Measurements from ENCODE around the gene STX2.

The STX2 gene

DNA sequence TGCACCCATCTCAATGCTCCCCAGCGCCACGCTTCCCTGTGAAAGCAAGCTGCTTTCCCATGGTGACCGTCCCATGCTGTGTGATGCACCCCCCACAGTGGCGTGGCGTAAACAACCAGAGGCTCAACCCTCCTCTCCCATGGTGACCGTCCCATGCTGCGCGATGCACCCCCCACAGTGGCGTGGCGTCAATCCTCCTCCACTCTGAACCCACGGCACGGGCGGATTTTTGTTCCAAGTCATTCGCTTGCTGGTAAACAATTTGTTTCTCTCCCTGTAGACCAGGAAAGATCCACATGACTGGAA, 8.9 kb downstream of the STX2 start:
- DNase-seq, result no peak
- peaks cover 7% of the 10 kb centered on the region for H3K36me3 Mint-ChIP-seq
- H3K27me3 Mint-ChIP-seq, result no peaks in the 10 kb centered on the region
- CTCF ChIA-PET, result no interaction called here
- H3K4me3 Mint-ChIP-seq, result no peak overlapping the region
- no peaks in the 10 kb centered on the region for H3K9me3 Mint-ChIP-seq
- peaks cover 28% of the 10 kb centered on the region for H3K4me1 Mint-ChIP-seq
- no peak overlapping the region for H3K27ac Mint-ChIP-seq

DNA sequence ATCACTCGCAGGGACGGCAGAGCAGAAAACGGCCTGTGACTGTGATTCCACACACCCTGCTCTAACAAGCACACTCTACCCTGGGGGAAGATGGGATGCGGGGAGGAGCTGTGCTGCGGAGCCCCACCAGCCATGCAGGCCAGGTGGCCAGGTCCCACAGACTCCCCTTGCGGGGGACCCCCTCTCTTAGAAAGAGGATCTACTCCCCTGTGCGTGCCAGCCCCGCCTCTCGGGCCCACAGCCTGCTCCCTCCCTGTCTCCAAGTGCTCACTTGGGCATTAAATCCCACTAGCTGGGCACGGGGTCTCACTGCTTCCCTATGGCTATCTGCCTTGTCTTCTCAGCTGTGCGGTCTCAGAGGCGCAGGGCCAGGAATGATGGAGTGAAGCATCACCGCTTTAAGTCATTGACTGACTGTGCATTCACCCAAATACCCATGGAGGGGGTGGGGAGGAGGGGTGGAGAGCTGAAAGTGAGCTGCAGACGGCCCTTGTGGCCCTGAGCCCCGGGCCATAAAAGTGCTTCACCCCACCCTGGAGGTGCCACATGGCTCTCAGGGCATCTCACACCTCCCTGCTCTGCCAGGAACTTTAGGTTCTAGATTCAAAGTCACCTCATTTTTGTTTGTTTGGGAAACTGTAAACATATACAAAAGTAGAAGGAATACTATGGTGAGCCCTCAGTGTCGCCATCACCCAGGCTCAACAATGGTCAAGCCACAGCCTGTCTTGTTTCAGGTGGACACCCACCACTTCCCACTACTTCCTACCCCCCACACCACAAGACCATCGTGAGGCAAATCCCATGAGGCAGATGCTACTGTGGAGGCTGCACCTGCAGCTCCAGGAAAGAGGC, 9.4 kb downstream of the STX2 start:
- Mint-ChIP-seq H3K4me1 (peaks cover 30% of the 10 kb centered on the region), H3K27ac (no peak overlapping the region), H3K4me3 (no peak overlapping the region), H3K36me3 (peaks cover 7% of the 10 kb centered on the region), H3K9me3 (no peaks in the 10 kb centered on the region), H3K27me3 (no peaks in the 10 kb centered on the region)
- DNase-seq, result no peak
- CTCF ChIA-PET, result no interaction called here

DNA sequence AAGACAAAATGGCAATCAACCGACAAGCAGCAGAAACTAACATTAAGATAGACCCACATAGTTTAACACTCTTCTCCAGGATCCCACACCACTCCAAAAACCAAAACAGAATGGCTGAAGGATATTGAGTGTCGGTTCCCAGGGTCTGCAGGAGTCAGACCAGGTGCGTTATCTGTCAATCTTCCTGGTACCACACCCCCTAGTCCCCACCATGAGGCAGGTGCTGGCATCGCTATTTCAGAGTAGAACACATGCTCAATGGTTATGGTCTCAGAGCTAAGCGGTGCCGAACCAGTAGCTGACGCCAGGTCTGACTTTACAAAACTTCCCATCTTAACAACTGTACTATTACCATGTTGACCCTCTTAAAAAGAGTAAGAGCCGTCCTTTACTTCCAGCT, 10.2 kb downstream of the STX2 start:
- no peak for DNase-seq
- Mint-ChIP-seq H3K4me3 (no peak overlapping the region), H3K27ac (no peak overlapping the region), H3K9me3 (no peaks in the 10 kb centered on the region), H3K36me3 (peaks cover 7% of the 10 kb centered on the region), H3K27me3 (no peaks in the 10 kb centered on the region), H3K4me1 (peaks cover 30% of the 10 kb centered on the region)
- CTCF ChIA-PET, result no interaction called here

DNA sequence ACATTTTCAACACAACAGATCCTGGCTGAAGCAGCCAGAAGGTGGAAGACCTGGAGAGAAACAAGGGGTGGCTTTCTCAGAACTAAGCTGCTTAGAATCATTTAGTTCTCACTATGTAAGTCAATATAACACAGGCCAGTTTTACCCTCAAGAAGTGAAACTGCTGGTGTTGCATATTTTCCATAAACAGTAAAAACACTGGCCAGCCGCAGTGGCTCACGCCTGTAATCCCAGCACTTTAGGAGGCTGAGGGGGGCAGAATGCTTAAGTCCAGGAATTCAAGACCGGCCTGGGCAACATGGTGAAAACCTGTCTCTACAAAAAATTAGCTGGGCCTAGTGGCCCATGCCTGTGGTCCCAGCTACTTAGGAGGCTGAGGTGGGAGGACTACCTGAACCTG, 11.6 kb downstream of the STX2 start:
- Mint-ChIP-seq H3K27me3 (no peaks in the 10 kb centered on the region), H3K36me3 (peaks cover 7% of the 10 kb centered on the region), H3K27ac (no peak overlapping the region), H3K9me3 (no peaks in the 10 kb centered on the region), H3K4me3 (no peak overlapping the region), H3K4me1 (peaks cover 22% of the 10 kb centered on the region)
- no peak for DNase-seq
- CTCF ChIA-PET, result interaction anchor here (1.2 to 2.7 kb wide), 2 partner anchors 248 to 305 kb away, joined by 3 to 14 read pairs; no protein-coding TSS in a partner anchor

DNA sequence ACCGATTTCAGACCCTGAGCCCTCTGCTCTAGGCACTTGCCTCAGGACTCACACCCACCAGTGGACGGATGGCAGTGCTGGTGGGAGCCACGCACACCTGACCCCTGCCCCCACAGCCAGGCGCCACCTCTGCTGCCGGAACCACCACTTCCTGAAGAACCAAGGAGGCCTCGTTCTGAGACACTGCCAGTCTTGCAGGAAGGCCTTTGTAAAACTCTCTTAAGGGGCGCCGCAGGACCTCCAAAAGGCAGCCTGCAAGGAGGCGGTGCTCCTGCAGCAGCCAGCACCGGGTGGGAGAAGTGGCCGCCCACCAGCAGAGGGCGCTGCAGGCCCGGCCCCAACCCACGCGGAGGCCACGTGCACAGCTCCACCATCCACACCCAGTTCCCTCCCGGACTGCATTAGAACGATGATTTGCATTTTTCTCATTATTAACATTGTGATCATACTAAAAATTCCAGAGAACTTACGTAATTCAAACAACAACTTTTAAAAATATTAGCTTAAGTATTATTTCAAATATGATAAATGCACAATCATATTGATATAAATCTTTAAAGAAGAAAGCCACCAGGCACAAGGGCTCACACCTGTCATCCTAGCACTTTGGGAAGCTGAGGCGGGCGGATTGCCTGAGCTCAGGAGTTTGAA, 12.8 kb downstream of the STX2 start:
- peak; percentile 72 for DNase-seq
- CTCF ChIA-PET, result interaction anchor here (0.6 to 4.0 kb wide), 15 partner anchors 9 to 990 kb away, joined by 3 to 24 read pairs (median 3); partner anchors contain the start of gene STX2
- H3K36me3 Mint-ChIP-seq, result peaks cover 11% of the 10 kb centered on the region
- no peaks in the 10 kb centered on the region for H3K9me3 Mint-ChIP-seq
- no peaks in the 10 kb centered on the region for H3K27me3 Mint-ChIP-seq
- H3K4me3 Mint-ChIP-seq, result no peak overlapping the region
- H3K4me1 Mint-ChIP-seq, result peaks cover 23% of the 10 kb centered on the region
- H3K27ac Mint-ChIP-seq, result no peak overlapping the region

DNA sequence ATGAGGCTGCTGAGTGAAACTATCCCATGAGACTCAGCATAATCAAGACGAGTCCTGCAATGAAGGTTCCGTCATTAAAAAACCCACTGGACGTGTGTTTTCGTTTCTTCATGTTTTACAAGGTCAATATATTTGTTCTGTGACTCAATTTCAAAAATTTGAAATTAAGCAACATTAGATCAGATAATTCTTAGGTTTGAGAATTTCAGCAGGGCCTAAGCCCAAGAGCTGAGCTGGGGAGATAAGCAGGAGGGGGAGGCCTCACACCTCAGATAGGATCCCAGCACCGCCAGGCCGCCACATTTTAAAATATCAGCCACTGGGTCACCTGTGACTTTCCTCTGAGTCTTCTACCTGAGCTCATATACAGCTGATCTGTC, 13.3 kb downstream of the STX2 start:
- Mint-ChIP-seq H3K27me3 (no peaks in the 10 kb centered on the region), H3K9me3 (no peaks in the 10 kb centered on the region), H3K4me3 (no peak overlapping the region), H3K27ac (no peak overlapping the region), H3K36me3 (peaks cover 16% of the 10 kb centered on the region), H3K4me1 (peaks cover 23% of the 10 kb centered on the region)
- CTCF ChIA-PET, result interaction anchor here (1.0 to 4.0 kb wide), 9 partner anchors 8 to 307 kb away, joined by 3 to 24 read pairs (median 4); partner anchors contain the start of gene STX2
- DNase-seq, result no peak

DNA sequence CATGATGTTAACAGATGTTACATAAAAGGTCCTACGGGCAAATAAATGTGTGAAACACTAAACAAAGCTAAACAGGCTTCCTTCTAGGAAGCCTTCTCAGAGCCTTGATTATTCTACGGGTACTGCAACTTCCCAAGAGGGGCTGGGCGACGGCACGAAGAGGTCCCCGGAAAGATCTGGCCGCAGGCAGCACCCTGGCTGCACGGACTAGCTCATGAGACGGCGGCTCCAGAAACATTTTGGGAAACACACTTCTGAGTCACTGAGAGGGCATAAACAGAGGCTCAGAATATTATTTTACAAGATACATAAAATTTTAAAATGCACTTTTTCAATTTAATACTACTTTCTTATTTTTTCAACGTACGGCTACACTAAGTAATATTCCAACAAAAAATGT, 19.4 kb downstream of the STX2 start:
- CTCF ChIA-PET, result interaction anchor here (0.7 to 2.7 kb wide), 2 partner anchors 11 to 58 kb away, joined by 3 to 15 read pairs; no protein-coding TSS in a partner anchor
- DNase-seq, result no peak
- Mint-ChIP-seq H3K27me3 (no peaks in the 10 kb centered on the region), H3K36me3 (peaks cover 25% of the 10 kb centered on the region), H3K4me3 (peak overlapping the region; percentile 26), H3K27ac (peak overlapping the region; percentile 33), H3K4me1 (peaks cover 20% of the 10 kb centered on the region), H3K9me3 (no peaks in the 10 kb centered on the region)

DNA sequence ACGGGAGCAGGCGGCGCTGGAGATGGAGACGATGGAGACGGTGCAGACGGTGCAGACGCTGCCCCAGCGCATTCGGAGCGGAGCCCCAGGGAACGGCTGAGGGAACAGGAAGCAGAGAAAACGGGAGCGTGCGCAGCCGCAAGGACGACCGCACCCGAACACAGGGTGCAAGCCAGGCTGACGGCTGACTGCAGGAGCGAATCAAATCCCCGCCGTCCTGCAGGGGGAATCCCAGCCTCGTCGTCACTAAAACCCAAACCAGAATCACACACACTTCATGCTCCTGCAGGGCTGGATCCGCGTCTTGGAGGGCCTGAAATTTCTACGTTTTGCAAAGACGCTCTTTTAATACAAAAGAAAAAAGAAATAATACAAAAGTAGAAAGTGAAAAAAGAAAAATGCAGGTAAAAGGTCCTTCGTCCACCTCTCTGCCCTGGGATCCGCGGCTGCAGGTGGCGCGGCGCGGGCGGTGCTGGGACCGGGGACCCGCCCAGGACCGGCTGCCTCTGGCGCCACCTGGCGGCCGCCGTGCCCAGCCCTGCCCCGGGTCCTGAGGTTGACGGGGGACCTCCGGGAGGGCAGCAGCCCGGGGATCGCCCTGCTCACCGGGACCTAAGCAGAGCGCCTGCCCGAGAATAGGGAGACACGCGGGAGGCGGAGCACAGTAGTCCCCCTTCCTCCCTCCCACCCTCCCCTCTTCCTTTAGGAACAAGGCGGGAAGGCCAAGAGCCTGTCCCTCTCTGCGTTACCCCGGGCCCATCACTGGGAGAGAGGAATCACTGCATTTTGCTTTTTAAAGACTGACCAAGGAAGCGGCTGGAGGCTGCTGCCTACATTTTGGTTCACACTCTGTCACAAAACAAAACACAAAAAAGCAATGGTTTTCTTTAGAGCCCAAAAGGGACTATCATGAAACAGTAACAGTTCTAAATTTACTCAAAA, 20.1 kb downstream of the STX2 start:
- Mint-ChIP-seq H3K27ac (peak overlapping the region; percentile 75), H3K27me3 (no peaks in the 10 kb centered on the region), H3K4me3 (peak overlapping the region; percentile 73), H3K9me3 (no peaks in the 10 kb centered on the region), H3K4me1 (peaks cover 20% of the 10 kb centered on the region), H3K36me3 (peaks cover 28% of the 10 kb centered on the region)
- DNase-seq, result peak; percentile 77
- CTCF ChIA-PET, result interaction anchor here (0.7 to 2.7 kb wide), 3 partner anchors 12 to 57 kb away, joined by 3 to 15 read pairs (median 3); no protein-coding TSS in a partner anchor

DNA sequence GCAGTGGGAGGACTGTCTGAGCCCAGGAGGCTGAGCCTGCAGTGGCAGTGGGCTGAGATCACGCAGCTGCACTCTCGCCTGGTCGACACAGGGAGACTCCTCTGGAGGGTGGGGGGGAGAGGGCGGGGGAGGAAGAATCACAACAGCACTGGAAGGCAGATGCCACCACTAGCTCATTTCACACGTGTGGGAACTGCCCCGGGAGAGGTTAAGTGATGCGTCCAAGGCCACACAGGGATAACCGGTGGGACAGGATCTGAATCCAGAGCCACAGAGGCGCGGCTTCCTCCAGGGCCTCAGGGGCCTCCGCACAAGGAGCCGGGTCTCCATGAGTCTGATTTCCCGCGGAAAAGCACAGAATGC, 20.8 kb downstream of the STX2 start:
- Mint-ChIP-seq H3K27ac (peak overlapping the region; percentile 75), H3K4me3 (peak overlapping the region; percentile 73), H3K36me3 (peaks cover 25% of the 10 kb centered on the region), H3K27me3 (no peaks in the 10 kb centered on the region), H3K4me1 (peaks cover 20% of the 10 kb centered on the region), H3K9me3 (no peaks in the 10 kb centered on the region)
- CTCF ChIA-PET, result interaction anchor here (0.6 to 2.1 kb wide), 3 partner anchors 8 to 56 kb away, joined by 3 to 6 read pairs (median 3); no protein-coding TSS in a partner anchor
- DNase-seq, result peak; percentile 23

DNA sequence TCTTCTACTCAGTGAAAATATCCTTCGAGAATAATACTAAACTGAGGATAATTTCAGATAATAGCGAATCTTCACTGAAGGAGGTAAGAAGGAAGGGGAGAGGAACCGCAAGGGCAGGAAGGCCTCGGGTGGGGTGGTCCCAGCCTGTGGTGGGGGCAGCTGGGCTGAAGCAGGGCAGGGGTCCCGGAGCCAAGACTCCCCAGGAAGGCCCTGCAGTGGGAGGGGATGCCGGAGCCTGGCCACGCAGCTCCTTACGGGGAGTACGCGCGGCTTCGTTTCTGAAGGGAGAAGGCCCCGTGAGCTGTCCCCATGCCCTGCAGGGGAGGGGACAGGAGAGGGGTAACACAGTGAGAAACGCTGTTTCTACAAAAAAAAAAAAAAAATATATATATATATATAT, 21.2 kb downstream of the STX2 start:
- Mint-ChIP-seq H3K27me3 (no peaks in the 10 kb centered on the region), H3K9me3 (no peaks in the 10 kb centered on the region)
- CTCF ChIA-PET, result interaction anchor here (0.6 to 2.1 kb wide), 4 partner anchors 9 to 55 kb away, joined by 3 to 6 read pairs (median 4); partner anchors contain the start of gene STX2

DNA sequence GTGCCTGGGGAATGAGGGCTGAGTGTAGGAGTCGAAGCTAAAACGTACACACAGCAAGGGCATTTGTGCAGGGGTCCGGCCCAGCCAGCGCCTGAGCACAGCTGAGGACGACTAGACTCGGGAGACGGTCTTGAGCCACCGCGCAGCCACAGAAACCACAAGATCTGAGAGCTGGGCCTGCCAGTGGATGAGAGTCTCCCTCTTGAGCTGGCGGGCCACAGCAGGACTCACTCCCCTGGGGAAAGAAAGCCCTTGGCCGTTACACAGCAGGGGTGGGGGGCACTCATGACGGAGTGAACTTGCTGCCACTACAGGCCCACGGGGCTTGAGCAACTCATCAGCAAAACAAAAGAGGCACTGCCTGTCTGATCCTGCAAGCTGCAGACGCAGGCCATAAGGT, 23.0 kb downstream of the STX2 start:
- Mint-ChIP-seq H3K36me3 (peaks cover 28% of the 10 kb centered on the region), H3K27ac (no peak overlapping the region), H3K9me3 (no peaks in the 10 kb centered on the region), H3K4me1 (peaks cover 18% of the 10 kb centered on the region), H3K27me3 (no peaks in the 10 kb centered on the region), H3K4me3 (no peak overlapping the region)
- CTCF ChIA-PET, result interaction anchor here (0.9 to 2.1 kb wide), 2 partner anchors 9 to 10 kb away, joined by 4 to 6 read pairs; no protein-coding TSS in a partner anchor
- DNase-seq, result no peak

More for the DNA sequence above, 21.2 kb downstream of the STX2 start:
- Mint-ChIP-seq H3K36me3 (peaks cover 25% of the 10 kb centered on the region), H3K27ac (no peak overlapping the region), H3K4me3 (peak overlapping the region; percentile 0), H3K4me1 (peaks cover 20% of the 10 kb centered on the region)
- no peak for DNase-seq

DNA sequence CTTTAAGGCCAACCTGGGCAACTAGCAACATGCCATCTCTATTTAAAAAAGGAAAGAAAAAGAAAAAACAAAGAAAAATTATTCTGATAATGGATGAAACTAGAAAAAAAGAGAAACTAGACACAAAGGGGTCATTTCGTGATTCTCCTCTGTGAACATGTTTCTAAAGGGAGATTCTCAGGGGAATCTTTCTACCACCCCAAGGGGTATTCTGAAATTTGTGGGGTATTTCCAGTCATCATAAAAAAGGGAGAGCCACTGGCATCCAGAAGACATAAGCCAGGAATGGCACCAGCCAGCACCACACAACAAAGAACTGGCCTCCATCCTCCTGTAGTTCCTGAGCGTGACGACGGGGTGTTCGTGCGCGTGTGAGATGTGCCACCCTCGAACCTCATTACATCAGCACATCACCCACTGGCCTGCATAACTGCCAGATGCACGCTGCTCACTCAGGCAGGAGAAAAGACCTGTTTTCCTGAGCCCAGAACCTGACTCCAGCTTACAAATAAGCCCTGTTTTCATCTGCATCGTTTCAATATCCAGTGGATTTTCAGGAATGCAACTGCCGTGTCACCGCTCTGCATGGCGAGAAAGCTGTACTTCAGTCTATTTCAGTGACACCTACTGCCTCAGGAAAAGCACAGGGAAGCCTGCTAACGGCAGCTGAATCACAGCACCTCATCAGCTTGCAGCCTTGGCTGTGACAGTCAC, 23.9 kb downstream of the STX2 start:
- no peaks in the 10 kb centered on the region for H3K9me3 Mint-ChIP-seq
- H3K36me3 Mint-ChIP-seq, result peaks cover 22% of the 10 kb centered on the region
- H3K4me3 Mint-ChIP-seq, result no peak overlapping the region
- CTCF ChIA-PET, result interaction anchor here (0.9 kb wide), 1 partner anchor 10 kb away, joined by 4 read pairs; no protein-coding TSS in a partner anchor
- peaks cover 18% of the 10 kb centered on the region for H3K4me1 Mint-ChIP-seq
- DNase-seq, result no peak
- H3K27me3 Mint-ChIP-seq, result no peaks in the 10 kb centered on the region
- H3K27ac Mint-ChIP-seq, result no peak overlapping the region

DNA sequence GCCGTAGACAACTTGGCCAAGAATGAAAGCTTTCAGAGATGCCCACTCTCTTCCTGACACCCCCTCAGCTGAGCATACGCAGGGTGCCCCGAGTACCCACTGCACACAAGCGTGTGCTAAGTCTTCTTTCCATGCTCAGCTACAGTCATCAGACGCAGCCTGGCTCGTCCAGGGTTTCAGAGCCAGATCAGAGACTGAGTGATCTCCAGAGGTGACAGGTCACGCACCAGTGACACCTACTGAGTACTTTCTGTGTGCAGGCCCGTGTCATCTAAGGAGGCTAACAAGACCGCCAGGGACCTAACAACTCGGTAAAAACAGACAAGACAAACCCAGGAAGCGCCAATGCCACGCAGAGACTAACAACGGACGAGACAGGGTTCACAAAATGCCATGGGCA, 25.1 kb downstream of the STX2 start:
- Mint-ChIP-seq H3K27me3 (no peaks in the 10 kb centered on the region), H3K4me1 (peaks cover 12% of the 10 kb centered on the region), H3K36me3 (peaks cover 21% of the 10 kb centered on the region), H3K9me3 (no peaks in the 10 kb centered on the region), H3K4me3 (no peak overlapping the region), H3K27ac (no peak overlapping the region)
- CTCF ChIA-PET, result no interaction called here
- no peak for DNase-seq
